Neural cell (in vitro differentiated cells): ENCODE data around the gene ITLN2. TPM values are rescaled to one million over a fixed set of nuclear protein-coding genes. Genes with fewer than 3 reads are reported as not detected.

ENCODE experiments used
- H2AFZ ChIP-seq: fragments of 200-600, 300-800 bp; sonication (generic), shearing (Covaris generic); 2 replicates; pipeline ENCODE4 v1.6.0; 2014; ENCODE audit warnings: low read depth, mild to moderate bottlenecking, antibody characterized with exemption, low read length, moderate library complexity
- H3F3A ChIP-seq: fragments of 200-600 bp; shearing (Covaris generic); 2 replicates; pipeline ENCODE4 v1.6.1; 2016; ENCODE audit warnings: mild to moderate bottlenecking, moderate library complexity, mixed read lengths, antibody characterized with exemption, low read length; ENCODE audit not compliant: insufficient read depth, poor library complexity, severe bottlenecking
- H3K27ac ChIP-seq: fragments of 200-600, 300-800 bp; sonication (generic), shearing (Covaris generic); 2 replicates; pipeline ENCODE4 v1.5.1; 2014; ENCODE audit warnings: mild to moderate bottlenecking, low read length, moderate library complexity
- H3K27me3 ChIP-seq: fragments of 300-800, 200-600 bp; sonication (generic), shearing (Covaris generic); 2 replicates; pipeline ENCODE4 v1.6.0; 2014; ENCODE audit warnings: mild to moderate bottlenecking, low read depth, low read length, moderate library complexity; ENCODE audit not compliant: insufficient read depth
- H3K36me3 ChIP-seq: fragments of 300-800, 200-600 bp; sonication (generic), shearing (Covaris generic); 2 replicates; pipeline ENCODE4 v1.5.1; 2014; ENCODE audit warnings: mild to moderate bottlenecking, antibody characterized with exemption, low read length, moderate library complexity; ENCODE audit not compliant: insufficient read depth
- H3K4me2 ChIP-seq: fragments of 300-800, 200-600 bp; sonication (generic), shearing (Covaris generic); 2 replicates; pipeline ENCODE4 v1.6.0; 2014; ENCODE audit warnings: mild to moderate bottlenecking, low read length
- H3K4me3 ChIP-seq: fragments of 300-800, 200-600 bp; sonication (generic), shearing (Covaris generic); 2 replicates; pipeline ENCODE4 v1.5.1; 2014; ENCODE audit warnings: mild to moderate bottlenecking, low read length, moderate library complexity
- H3K79me2 ChIP-seq: fragments of 200-600 bp; shearing (Covaris generic); replicated peaks from 2 replicates; pipeline ENCODE4 v1.6.0; 2014; ENCODE audit warnings: mild to moderate bottlenecking, low read length, moderate library complexity; ENCODE audit not compliant: insufficient read depth
- H3K9ac ChIP-seq: fragments of 300-800, 200-600 bp; sonication (generic), shearing (Covaris generic); 2 replicates; pipeline ENCODE4 v1.6.1; 2016; ENCODE audit warnings: mild to moderate bottlenecking, low read length, mixed read lengths
- H3K9me2 ChIP-seq: fragments of 200-600 bp; shearing (Covaris generic); 2 replicates; pipeline ENCODE4 v1.6.1; 2016; ENCODE audit warnings: mild to moderate bottlenecking, low read length, mixed read lengths; ENCODE audit not compliant: insufficient read depth
- H3K9me3 ChIP-seq: fragments of 200-600, 300-800 bp; sonication (generic), shearing (Covaris generic); 2 replicates; pipeline ENCODE4 v1.6.1; 2016; ENCODE audit warnings: mild to moderate bottlenecking, mixed run types, low read length, moderate library complexity, mixed read lengths
- H4K20me1 ChIP-seq: fragments of 200-600 bp; shearing (Covaris generic); 2 replicates; pipeline ENCODE4 v1.6.1; 2016; ENCODE audit warnings: mild to moderate bottlenecking, mixed run types; ENCODE audit not compliant: insufficient read depth
- CTCF ChIP-seq: fragments of 450-650 bp; IDR thresholded peaks from 2 replicates; pipeline ENCODE4 v1.5.1; 2014; ENCODE audit warnings: antibody characterized with exemption, mild to moderate bottlenecking, moderate library complexity; ENCODE audit not compliant: poor library complexity, severe bottlenecking
- EP300 ChIP-seq: fragments of 450-650 bp; conservative IDR thresholded peaks from 2 replicates; pipeline ENCODE4 v1.6.1; 2014; ENCODE audit warnings: antibody characterized with exemption, mild to moderate bottlenecking, moderate library complexity; ENCODE audit not compliant: poor library complexity, severe bottlenecking
- EZH2 ChIP-seq: fragments of 200-600, 300-800 bp; shearing (Covaris generic), sonication (generic); IDR thresholded peaks from 2 replicates; pipeline ENCODE4 v1.6.1; 2014; ENCODE audit warnings: antibody characterized with exemption, low read length, borderline replicate concordance, mild to moderate bottlenecking; ENCODE audit not compliant: insufficient read depth, poor library complexity, severe bottlenecking
- MXI1 ChIP-seq: fragments of 450-650 bp; conservative IDR thresholded peaks from 2 replicates; pipeline ENCODE4 v1.6.1; 2014; ENCODE audit warnings: antibody characterized with exemption, mild to moderate bottlenecking; ENCODE audit not compliant: poor library complexity, severe bottlenecking
- POLR2AphosphoS5 ChIP-seq: IDR thresholded peaks from 2 replicates; pipeline ENCODE4 v1.6.1; 2012
- RAD21 ChIP-seq: fragments of 450-650 bp; conservative IDR thresholded peaks from 2 replicates; pipeline ENCODE4 v1.6.1; 2014; ENCODE audit warnings: antibody characterized with exemption, mild to moderate bottlenecking, moderate library complexity
- SMC3 ChIP-seq: fragments of 450-650 bp; conservative IDR thresholded peaks from 2 replicates; pipeline ENCODE4 v1.6.1; 2014; ENCODE audit warnings: antibody characterized with exemption, mild to moderate bottlenecking, moderate library complexity; ENCODE audit not compliant: poor library complexity
- TAF1 ChIP-seq: IDR thresholded peaks from 2 replicates; pipeline ENCODE4 v1.6.1; 2012; ENCODE audit warnings: low read depth
- polyA plus RNA-seq: library from polyadenylated mRNA; depleted of rRNA; stranded (reverse); fragments of >200 nt; gene quantifications from 2 replicates; pipeline ENCODE4 v1.2.3, GENCODE V29; 2014
- TF ChIP-seq, protein P1 (sequence below): IDR thresholded peaks from 2 replicates; pipeline ENCODE4 v1.6.1; 2012; ENCODE audit warnings: borderline replicate concordance

ITLN2 gene
- polyA plus RNA-seq, 1 donor from 2014 or later: not detected

DNA sequence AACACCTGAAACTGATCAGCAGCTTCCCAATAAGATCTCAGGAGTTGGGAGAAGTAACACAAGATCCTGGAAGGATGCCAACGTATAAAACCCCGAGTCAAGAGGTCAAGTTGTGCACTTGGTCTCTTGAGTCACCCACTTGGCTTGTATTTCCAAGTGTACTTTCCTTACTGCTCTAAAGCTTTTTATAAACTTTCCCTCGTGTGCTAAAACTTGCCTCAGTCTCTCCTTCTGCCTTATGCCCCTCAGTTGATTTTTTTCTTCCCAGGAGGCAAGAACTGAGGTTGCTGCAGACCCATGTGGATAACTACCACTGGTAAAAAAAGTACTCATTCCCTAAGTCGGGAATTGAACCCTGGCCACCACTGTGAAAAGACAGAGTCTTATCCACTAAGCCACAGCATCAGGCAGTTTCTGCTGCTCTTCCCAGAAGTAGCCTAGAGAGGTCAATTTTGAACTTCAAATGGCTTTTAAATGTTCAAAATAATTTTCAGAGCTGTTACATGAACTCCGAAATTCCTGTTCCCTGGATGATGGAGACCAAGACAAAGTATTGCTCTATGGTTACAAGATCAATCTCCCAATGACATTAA, 28.9 kb downstream of the ITLN2 start:
- no peaks in the 10 kb centered on the region for H3K36me3 ChIP-seq
- no peaks in the 10 kb centered on the region for H3K79me2 ChIP-seq
- H4K20me1 ChIP-seq: no peaks in the 10 kb centered on the region
- no peak overlapping the region for H3K4me2 ChIP-seq
- H3K9me3 ChIP-seq: no peaks in the 10 kb centered on the region
- no peak overlapping the region for H3K4me3 ChIP-seq
- no peak overlapping the region for H2AFZ ChIP-seq
- H3F3A ChIP-seq: no peaks in the 10 kb centered on the region
- no peak overlapping the region for H3K27ac ChIP-seq
- TF ChIP-seq MXI1 (no peak), EZH2 (no peak), CTCF (no peak)
- no peaks in the 10 kb centered on the region for H3K9me2 ChIP-seq
- H3K27me3 ChIP-seq: no peaks in the 10 kb centered on the region
- no peak overlapping the region for H3K9ac ChIP-seq

DNA sequence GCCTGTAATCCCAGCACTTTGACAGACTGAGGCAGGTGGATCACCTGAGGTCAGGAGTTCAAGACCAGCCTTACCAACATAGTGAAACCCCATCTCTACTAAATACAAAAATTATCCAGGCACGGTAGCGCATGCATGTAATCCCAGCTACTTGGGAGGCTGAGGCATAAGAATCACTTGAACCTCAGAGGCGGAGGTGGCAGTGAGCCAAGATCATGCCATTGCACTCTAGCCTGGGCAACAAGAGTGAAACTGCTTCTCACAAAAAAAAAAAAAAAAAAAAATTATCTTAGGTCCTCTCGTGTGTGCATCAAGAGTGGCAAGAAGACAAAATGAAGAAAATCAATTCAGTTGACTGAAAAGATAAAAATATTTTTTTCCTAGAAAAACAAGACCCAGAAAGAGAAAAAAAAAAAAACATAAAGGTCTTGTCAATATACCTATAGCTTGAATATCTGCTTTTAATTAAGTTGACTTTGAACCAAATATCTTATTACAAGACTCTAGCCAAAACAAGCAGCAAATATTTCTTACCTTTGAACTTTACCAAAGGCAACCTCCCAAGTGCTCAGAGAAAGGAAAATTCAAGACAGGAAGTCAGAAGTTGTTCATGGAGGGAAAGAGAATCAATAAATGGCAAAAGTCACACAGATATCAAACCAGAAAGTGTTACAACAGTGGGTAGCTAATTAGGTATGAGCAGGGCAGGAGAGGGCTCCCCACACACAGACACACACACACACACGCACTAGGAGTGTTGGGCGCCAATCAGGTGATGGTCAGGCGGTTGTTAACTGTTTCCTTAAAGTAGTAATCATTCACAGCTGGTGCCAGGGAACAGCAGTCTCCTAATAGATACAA, 29.6 kb downstream of the ITLN2 start:
- H3K27me3 ChIP-seq: no peaks in the 10 kb centered on the region
- no peaks in the 10 kb centered on the region for H4K20me1 ChIP-seq
- no peak overlapping the region for H3K4me3 ChIP-seq
- H3K79me2 ChIP-seq: no peaks in the 10 kb centered on the region
- no peak overlapping the region for H3K27ac ChIP-seq
- H3K36me3 ChIP-seq: no peaks in the 10 kb centered on the region
- H3F3A ChIP-seq: no peaks in the 10 kb centered on the region
- TF ChIP-seq POLR2AphosphoS5: no peak
- no peak for TF ChIP-seq TAF1
- no peak for TF ChIP-seq EP300
- no peak for TF ChIP-seq MXI1
- TF ChIP-seq RAD21: no peak
- TF ChIP-seq, protein P1, sequence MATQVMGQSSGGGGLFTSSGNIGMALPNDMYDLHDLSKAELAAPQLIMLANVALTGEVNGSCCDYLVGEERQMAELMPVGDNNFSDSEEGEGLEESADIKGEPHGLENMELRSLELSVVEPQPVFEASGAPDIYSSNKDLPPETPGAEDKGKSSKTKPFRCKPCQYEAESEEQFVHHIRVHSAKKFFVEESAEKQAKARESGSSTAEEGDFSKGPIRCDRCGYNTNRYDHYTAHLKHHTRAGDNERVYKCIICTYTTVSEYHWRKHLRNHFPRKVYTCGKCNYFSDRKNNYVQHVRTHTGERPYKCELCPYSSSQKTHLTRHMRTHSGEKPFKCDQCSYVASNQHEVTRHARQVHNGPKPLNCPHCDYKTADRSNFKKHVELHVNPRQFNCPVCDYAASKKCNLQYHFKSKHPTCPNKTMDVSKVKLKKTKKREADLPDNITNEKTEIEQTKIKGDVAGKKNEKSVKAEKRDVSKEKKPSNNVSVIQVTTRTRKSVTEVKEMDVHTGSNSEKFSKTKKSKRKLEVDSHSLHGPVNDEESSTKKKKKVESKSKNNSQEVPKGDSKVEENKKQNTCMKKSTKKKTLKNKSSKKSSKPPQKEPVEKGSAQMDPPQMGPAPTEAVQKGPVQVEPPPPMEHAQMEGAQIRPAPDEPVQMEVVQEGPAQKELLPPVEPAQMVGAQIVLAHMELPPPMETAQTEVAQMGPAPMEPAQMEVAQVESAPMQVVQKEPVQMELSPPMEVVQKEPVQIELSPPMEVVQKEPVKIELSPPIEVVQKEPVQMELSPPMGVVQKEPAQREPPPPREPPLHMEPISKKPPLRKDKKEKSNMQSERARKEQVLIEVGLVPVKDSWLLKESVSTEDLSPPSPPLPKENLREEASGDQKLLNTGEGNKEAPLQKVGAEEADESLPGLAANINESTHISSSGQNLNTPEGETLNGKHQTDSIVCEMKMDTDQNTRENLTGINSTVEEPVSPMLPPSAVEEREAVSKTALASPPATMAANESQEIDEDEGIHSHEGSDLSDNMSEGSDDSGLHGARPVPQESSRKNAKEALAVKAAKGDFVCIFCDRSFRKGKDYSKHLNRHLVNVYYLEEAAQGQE: no peak
- no peak for TF ChIP-seq CTCF
- TF ChIP-seq SMC3: no peak
- no peak for TF ChIP-seq EZH2
- H3K9me2 ChIP-seq: no peaks in the 10 kb centered on the region
- no peak overlapping the region for H2AFZ ChIP-seq
- H3K9ac ChIP-seq: no peak overlapping the region
- no peak overlapping the region for H3K4me2 ChIP-seq
- H3K9me3 ChIP-seq: peaks cover 3% of the 10 kb centered on the region
